22Rv1 (cell line): ENCODE data around the gene PLPP1.

Experiments
- H3K27ac ChIP-seq: fragments of 450-650 bp; 2 replicates; pipeline ENCODE4 v1.5.1; 2017
- ZFX ChIP-seq: fragments of 450-650 bp; IDR thresholded peaks from 2 replicates; pipeline ENCODE4 v1.6.1; 2017; ENCODE audit warnings: antibody characterized with exemption, borderline replicate concordance
- TF ChIP-seq, protein P1 (sequence below): fragments of 450-650 bp; IDR thresholded peaks from 2 replicates; pipeline ENCODE4 v1.5.1; 2017; ENCODE audit warnings: mild to moderate bottlenecking

Gene PLPP1

GRCh38 chr5:55564721-55565120, 30.0 kb upstream of the PLPP1 start:
- no peak overlapping the region for H3K27ac ChIP-seq
- TF ChIP-seq, protein P1, sequence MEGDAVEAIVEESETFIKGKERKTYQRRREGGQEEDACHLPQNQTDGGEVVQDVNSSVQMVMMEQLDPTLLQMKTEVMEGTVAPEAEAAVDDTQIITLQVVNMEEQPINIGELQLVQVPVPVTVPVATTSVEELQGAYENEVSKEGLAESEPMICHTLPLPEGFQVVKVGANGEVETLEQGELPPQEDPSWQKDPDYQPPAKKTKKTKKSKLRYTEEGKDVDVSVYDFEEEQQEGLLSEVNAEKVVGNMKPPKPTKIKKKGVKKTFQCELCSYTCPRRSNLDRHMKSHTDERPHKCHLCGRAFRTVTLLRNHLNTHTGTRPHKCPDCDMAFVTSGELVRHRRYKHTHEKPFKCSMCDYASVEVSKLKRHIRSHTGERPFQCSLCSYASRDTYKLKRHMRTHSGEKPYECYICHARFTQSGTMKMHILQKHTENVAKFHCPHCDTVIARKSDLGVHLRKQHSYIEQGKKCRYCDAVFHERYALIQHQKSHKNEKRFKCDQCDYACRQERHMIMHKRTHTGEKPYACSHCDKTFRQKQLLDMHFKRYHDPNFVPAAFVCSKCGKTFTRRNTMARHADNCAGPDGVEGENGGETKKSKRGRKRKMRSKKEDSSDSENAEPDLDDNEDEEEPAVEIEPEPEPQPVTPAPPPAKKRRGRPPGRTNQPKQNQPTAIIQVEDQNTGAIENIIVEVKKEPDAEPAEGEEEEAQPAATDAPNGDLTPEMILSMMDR = no peak
- no peak for TF ChIP-seq ZFX

DNA sequence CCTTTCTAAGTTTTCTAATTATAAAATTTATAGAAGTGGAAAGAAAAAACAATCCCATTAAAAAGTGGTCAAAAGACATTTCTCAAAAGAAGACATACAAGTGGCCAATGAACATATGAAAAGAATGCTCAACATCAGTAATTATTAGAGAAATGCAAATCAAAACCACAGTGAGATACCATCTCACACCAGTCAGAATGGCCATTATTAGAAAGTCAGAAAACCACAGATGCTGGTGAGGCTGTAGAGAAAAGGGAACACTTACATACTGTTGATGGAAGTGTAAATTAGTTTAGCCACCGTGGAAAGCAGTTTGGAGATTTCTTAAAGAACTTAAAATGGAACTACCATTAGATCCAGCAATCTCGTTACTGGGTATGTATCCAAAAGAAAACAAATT, 23.7 kb upstream of the PLPP1 start:
- TF ChIP-seq ZFX = no peak
- TF ChIP-seq, protein P1 = no peak
- no peak overlapping the region for H3K27ac ChIP-seq

GRCh38 chr5:55557123-55557522, 22.4 kb upstream of the PLPP1 start:
- no peak for TF ChIP-seq ZFX
- TF ChIP-seq, protein P1 = no peak
- H3K27ac ChIP-seq = no peak overlapping the region

- no peak for TF ChIP-seq ZFX
- TF ChIP-seq, protein P1 = no peak
These were observed 19.9 kb upstream of the PLPP1 start for GRCh38 chr5:55554585-55555202.

DNA sequence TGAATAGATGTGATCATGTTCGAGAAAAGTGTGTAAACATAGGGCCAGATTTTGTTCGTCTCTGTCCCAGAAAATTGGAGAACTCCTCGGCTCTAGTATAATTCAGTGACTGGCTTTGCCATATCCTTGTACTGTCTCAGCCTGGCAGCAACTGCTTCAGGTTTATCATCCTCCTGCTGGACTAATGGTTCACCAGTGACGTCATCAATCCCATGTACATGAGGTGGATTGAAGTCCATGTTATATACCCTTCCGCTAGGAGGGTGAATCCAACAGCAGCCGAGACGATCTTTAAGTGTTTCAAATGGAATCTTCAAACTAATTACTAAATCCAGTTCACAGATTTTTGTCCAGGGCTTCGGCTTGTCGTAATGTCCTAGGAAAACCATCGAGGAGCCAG, 17.1 kb upstream of the PLPP1 start:
- no peak overlapping the region for H3K27ac ChIP-seq
- TF ChIP-seq ZFX = no peak
- TF ChIP-seq, protein P1 = no peak

More at GRCh38 chr5:55554585-55555202, 19.9 kb upstream of the PLPP1 start:
- no peak overlapping the region for H3K27ac ChIP-seq

DNA sequence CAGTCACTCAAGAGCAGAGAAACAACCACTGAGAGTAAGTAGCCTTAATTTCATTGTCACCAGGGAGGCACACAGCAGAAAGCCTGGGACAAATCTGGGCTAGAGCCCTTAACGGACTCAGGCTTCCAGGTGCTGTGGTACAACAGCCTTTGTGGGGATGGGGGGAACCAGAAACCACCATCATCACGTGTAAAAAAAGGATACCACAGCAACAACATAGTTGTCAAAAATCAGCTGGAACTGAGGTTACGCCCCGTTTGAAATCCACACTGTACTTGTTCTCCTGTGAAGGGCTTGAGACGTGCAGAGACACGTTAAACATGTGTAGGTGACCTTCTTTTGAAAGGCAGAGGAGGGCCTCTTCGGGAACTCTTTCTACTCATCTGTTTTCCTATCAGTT, 16.6 kb upstream of the PLPP1 start:
- TF ChIP-seq, protein P1 = no peak
- TF ChIP-seq ZFX = no peak
- no peak overlapping the region for H3K27ac ChIP-seq

DNA sequence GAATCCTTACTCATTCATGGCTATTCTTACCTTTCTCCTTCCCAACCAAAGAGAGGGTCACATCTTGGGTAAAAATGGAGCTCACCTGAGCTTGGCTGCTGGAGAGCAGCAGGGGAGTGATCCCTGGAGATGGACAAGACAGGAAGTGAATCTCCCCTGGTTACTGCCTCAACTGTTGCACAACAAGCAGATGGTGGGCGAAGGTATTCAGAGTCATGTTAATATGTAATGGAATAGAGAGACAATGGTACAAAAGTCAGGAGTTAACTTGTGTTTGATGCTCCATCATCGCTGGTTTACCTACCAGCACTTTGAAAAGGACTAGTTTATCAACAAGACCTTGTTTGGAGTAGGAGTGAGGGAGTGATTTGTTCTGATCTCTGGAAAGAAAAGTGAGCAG, 13.0 kb upstream of the PLPP1 start:
- H3K27ac ChIP-seq = no peak overlapping the region
- no peak for TF ChIP-seq ZFX
- TF ChIP-seq, protein P1 = no peak
